ELR (cell line): Measurements from ENCODE around the gene EFCAB14.
"Not testable (repeated sequence)": the region's sequence is repeated elsewhere in the genome, so short reads cannot be mapped to it uniquely, and the experiment has no call there.

Source experiments
- DNase-seq: peaks from one replicate; pipeline ENCODE4 v3.0.0-alpha.2; 2015; ENCODE audit warnings: low read depth

Gene EFCAB14

GRCh38 chr1:46686255-46686654, 32.7 kb downstream of the EFCAB14 start:
- no peak for DNase-seq

GRCh38 chr1:46684670-46685069, 34.2 kb downstream of the EFCAB14 start:
- DNase-seq: no peak

- no peak for DNase-seq
These were observed 36.9 kb downstream of the EFCAB14 start for GRCh38 chr1:46682064-46682463.

- DNase-seq: no peak
These were observed 37.4 kb downstream of the EFCAB14 start for GRCh38 chr1:46681333-46682034.

GRCh38 chr1:46679789-46680573, 38.9 kb downstream of the EFCAB14 start:
- DNase-seq: no peak

GRCh38 chr1:46677339-46677738, 41.6 kb downstream of the EFCAB14 start:
- DNase-seq: no peak

GRCh38 chr1:46676531-46676930, 42.4 kb downstream of the EFCAB14 start:
- DNase-seq: no peak

- no peak for DNase-seq
These were observed 43.2 kb downstream of the EFCAB14 start for GRCh38 chr1:46675549-46676314.

- DNase-seq: peak; percentile 74
These were observed 45.1 kb downstream of the EFCAB14 start for GRCh38 chr1:46673749-46674182.

GRCh38 chr1:46672696-46673095, 46.2 kb downstream of the EFCAB14 start:
- no peak for DNase-seq

GRCh38 chr1:46671554-46671953, 47.4 kb downstream of the EFCAB14 start, which contains the start of gene TEX38:
Gene TEX38 (plus strand): TSS chr1:46671854. CDS start chr1:46671935, 81 bp downstream.
- DNase-seq: no peak

GRCh38 chr1:46670134-46670533, 48.8 kb downstream of the EFCAB14 start:
- no peak for DNase-seq

- DNase-seq: peak; percentile 76
These were observed 50.8 kb downstream of the EFCAB14 start, which contains the start of gene ATPAF1 for GRCh38 chr1:46667782-46668760. Gene ATPAF1 (minus strand): TSS chr1:46668364. CDS start chr1:46668322, 42 bp downstream.

GRCh38 chr1:46665983-46666382, 52.9 kb downstream of the EFCAB14 start:
- no peak for DNase-seq

- not testable (repeated sequence) for DNase-seq
These were observed 56.0 kb downstream of the EFCAB14 start for GRCh38 chr1:46662919-46663318.

GRCh38 chr1:46660116-46660515, 58.8 kb downstream of the EFCAB14 start:
- not testable (repeated sequence) for DNase-seq

GRCh38 chr1:46659307-46659870, 59.5 kb downstream of the EFCAB14 start:
- no peak for DNase-seq

GRCh38 chr1:46657775-46658174, 61.1 kb downstream of the EFCAB14 start:
- no peak for DNase-seq

- no peak for DNase-seq
These were observed 62.3 kb downstream of the EFCAB14 start for GRCh38 chr1:46656643-46657042.

GRCh38 chr1:46655848-46656247, 63.1 kb downstream of the EFCAB14 start:
- no peak for DNase-seq

- not testable (repeated sequence) for DNase-seq
These were observed 64.2 kb downstream of the EFCAB14 start for GRCh38 chr1:46654698-46655097.
